Measurements from ENCODE around the gene LAMC3.

Gene LAMC3

DNA sequence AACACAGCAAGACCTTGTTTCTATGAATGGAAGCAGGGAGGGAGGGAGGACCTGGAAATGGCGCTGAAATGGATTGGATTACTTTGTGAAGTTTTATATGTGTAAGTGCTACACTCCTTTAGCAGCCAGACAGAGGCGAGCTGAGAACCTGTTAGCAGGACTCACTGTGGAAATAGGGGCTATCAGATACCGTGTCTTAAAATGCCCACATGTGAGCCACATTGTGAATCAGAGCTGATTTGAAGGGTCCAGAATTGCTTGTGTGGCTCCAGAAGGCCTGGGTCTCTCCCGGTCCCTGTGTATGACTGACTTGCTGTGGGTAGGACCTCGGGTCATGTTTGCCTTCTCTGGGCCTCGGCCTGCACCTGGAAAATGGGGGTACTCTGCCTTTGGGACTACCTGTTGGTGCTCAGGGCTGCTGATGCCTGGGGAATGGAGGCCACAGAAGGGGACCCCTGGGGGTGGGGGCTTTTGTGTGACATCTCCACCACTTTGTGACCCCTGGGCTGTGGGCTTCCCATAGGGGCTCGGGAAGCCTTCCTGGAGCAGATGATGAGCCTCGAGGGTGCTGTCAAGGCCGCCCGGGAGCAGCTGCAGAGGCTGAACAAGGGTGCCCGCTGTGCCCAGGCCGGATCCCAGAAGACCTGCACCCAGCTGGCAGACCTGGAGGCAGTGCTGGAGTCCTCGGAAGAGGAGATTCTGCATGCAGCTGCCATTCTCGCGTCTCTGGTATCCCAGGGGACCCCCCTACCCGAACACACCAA is 63.3 kb downstream of the LAMC3 start (continued):
- TF ChIP-seq, protein P1, sequence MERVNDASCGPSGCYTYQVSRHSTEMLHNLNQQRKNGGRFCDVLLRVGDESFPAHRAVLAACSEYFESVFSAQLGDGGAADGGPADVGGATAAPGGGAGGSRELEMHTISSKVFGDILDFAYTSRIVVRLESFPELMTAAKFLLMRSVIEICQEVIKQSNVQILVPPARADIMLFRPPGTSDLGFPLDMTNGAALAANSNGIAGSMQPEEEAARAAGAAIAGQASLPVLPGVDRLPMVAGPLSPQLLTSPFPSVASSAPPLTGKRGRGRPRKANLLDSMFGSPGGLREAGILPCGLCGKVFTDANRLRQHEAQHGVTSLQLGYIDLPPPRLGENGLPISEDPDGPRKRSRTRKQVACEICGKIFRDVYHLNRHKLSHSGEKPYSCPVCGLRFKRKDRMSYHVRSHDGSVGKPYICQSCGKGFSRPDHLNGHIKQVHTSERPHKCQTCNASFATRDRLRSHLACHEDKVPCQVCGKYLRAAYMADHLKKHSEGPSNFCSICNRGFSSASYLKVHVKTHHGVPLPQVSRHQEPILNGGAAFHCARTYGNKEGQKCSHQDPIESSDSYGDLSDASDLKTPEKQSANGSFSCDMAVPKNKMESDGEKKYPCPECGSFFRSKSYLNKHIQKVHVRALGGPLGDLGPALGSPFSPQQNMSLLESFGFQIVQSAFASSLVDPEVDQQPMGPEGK (CRISPR knock-in tag; IDR thresholded peaks at IDR 0.05; ENCODE audit: borderline replicate concordance): no peak
- no peak for TF ChIP-seq CSRNP3 (CRISPR knock-in tag; IDR thresholded peaks at IDR 0.05)
- no peak for TF ChIP-seq ZC3H10 (CRISPR knock-in tag; IDR thresholded peaks at IDR 0.05)
- no peak for TF ChIP-seq ZFP3 (CRISPR knock-in tag; IDR thresholded peaks at IDR 0.05)
- no peak for TF ChIP-seq ISL1 (CRISPR knock-in tag; IDR thresholded peaks at IDR 0.05)

DNA sequence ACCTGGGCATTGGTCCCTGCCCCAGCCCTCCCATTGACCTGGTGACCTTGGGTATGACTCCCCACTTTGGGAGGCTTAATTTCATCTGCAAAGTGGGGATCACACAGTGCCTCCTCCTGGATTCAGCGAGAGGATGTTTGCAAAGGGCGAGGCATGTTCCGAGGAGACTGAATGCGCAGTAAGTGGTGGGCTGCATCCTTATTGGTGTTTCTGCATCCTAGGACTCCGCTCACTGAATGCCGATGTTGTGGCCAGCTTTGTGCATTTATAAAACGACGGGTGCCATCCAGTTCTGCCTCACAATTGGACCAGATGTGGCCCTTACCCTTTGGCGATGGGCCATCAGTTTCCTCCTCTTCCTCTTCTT is 63.9 kb downstream of the LAMC3 start:
- TF ChIP-seq ZC3H10 (CRISPR knock-in tag; IDR thresholded peaks at IDR 0.05) (no peak), PPARA (CRISPR knock-in tag; IDR thresholded peaks at IDR 0.05; ENCODE audit: borderline replicate concordance) (no peak), GLIS3 (CRISPR knock-in tag; IDR thresholded peaks at IDR 0.05) (no peak), SNAI2 (CRISPR knock-in tag; IDR thresholded peaks at IDR 0.05) (no peak), ZFP30 (CRISPR knock-in tag; IDR thresholded peaks at IDR 0.05) (no peak), BACH2 (CRISPR knock-in tag; IDR thresholded peaks at IDR 0.05; ENCODE audit: borderline replicate concordance) (no peak), OSR1 (CRISPR knock-in tag; IDR thresholded peaks at IDR 0.05) (no peak), ZNF8 (CRISPR knock-in tag; IDR thresholded peaks at IDR 0.05) (no peak), TCF4 (CRISPR knock-in tag; IDR thresholded peaks at IDR 0.05; ENCODE audit: borderline replicate concordance) (no peak), ESRRG (CRISPR knock-in tag; IDR thresholded peaks at IDR 0.05) (no peak), POU6F1 (CRISPR knock-in tag; IDR thresholded peaks at IDR 0.05; ENCODE audit: borderline replicate concordance, low read depth) (no peak), CSRNP3 (CRISPR knock-in tag; IDR thresholded peaks at IDR 0.05) (no peak)
- TF ChIP-seq, protein P1 (CRISPR knock-in tag; IDR thresholded peaks at IDR 0.05; ENCODE audit: borderline replicate concordance): no peak
- ATAC-seq: no peak

- TF ChIP-seq GLIS3 (CRISPR knock-in tag; IDR thresholded peaks at IDR 0.05) (no peak), ESRRG (CRISPR knock-in tag; IDR thresholded peaks at IDR 0.05) (no peak), PPARA (CRISPR knock-in tag; IDR thresholded peaks at IDR 0.05; ENCODE audit: borderline replicate concordance) (no peak), BACH2 (CRISPR knock-in tag; IDR thresholded peaks at IDR 0.05; ENCODE audit: borderline replicate concordance) (no peak), TOX (CRISPR knock-in tag; IDR thresholded peaks at IDR 0.05; ENCODE audit: borderline replicate concordance) (no peak), POU6F1 (CRISPR knock-in tag; IDR thresholded peaks at IDR 0.05; ENCODE audit: borderline replicate concordance, low read depth) (no peak), ZFP3 (CRISPR knock-in tag; IDR thresholded peaks at IDR 0.05) (no peak), OSR1 (CRISPR knock-in tag; IDR thresholded peaks at IDR 0.05) (no peak), CSRNP3 (CRISPR knock-in tag; IDR thresholded peaks at IDR 0.05) (no peak)
These were observed 67.6 kb downstream of the LAMC3 start for GRCh38 chr9:131076347-131077195.

More at GRCh38 chr9:131076347-131077195, 67.6 kb downstream of the LAMC3 start:
- ATAC-seq: no peak
